Activated CD4-positive, alpha-beta T cell treated with anti-CD3 and anti-CD28 coated beads, Interleukin-2, Interleukin-6, amounts not matched to agents 100 ng/mL and 50 ng/mL, durations not matched to agents 16 hours and 8 hours (primary cell): Measurements from ENCODE around the gene NAV3.
A peak's percentile ranks its signal among the peaks of the same experiment; 100 is the strongest.

Experiments used
- DNase-seq: peaks from one replicate; pipeline ENCODE4 v3.0.0-alpha.2; 2020

NAV3 gene

GRCh38 chr12:78143717-78144116 is 313.0 kb downstream of the NAV3 start:
- no peak for DNase-seq

- no peak for DNase-seq
These were observed 314.7 kb downstream of the NAV3 start for GRCh38 chr12:78145398-78145797.

- DNase-seq: peak; percentile 19
These were observed 315.7 kb downstream of the NAV3 start for GRCh38 chr12:78146365-78146772.

- no peak for DNase-seq
These were observed 318.8 kb downstream of the NAV3 start for GRCh38 chr12:78149459-78149858.

GRCh38 chr12:78155546-78155945 is 324.9 kb downstream of the NAV3 start:
- no peak for DNase-seq

GRCh38 chr12:78156751-78157150 is 326.1 kb downstream of the NAV3 start:
- DNase-seq: no peak

GRCh38 chr12:78157199-78157598 is 326.5 kb downstream of the NAV3 start:
- DNase-seq: no peak

- DNase-seq: no peak
These were observed 333.5 kb downstream of the NAV3 start for GRCh38 chr12:78164154-78164553.

- DNase-seq: no peak
These were observed 336.8 kb downstream of the NAV3 start for GRCh38 chr12:78167510-78167909.

GRCh38 chr12:78171061-78171460 is 340.4 kb downstream of the NAV3 start:
- DNase-seq: no peak

GRCh38 chr12:78176643-78177042 is 345.9 kb downstream of the NAV3 start:
- DNase-seq: no peak

- DNase-seq: no peak
These were observed 346.6 kb downstream of the NAV3 start for GRCh38 chr12:78177298-78177697.

GRCh38 chr12:78179346-78179745 is 348.7 kb downstream of the NAV3 start:
- no peak for DNase-seq

- no peak for DNase-seq
These were observed 351.0 kb downstream of the NAV3 start for GRCh38 chr12:78181544-78182162.

GRCh38 chr12:78183824-78184223 is 353.1 kb downstream of the NAV3 start:
- DNase-seq: no peak

GRCh38 chr12:78185109-78185508 is 354.4 kb downstream of the NAV3 start:
- DNase-seq: no peak

- no peak for DNase-seq
These were observed 355.0 kb downstream of the NAV3 start for GRCh38 chr12:78185651-78186050.

- DNase-seq: no peak
These were observed 356.0 kb downstream of the NAV3 start for GRCh38 chr12:78186670-78187069.

GRCh38 chr12:78187741-78188140 is 357.0 kb downstream of the NAV3 start:
- DNase-seq: no peak

GRCh38 chr12:78189656-78190055 is 359.0 kb downstream of the NAV3 start:
- no peak for DNase-seq

- DNase-seq: no peak
These were observed 360.9 kb downstream of the NAV3 start for GRCh38 chr12:78191611-78192010.

GRCh38 chr12:78192979-78193378 is 362.3 kb downstream of the NAV3 start:
- DNase-seq: no peak

- no peak for DNase-seq
These were observed 363.8 kb downstream of the NAV3 start for GRCh38 chr12:78194448-78194847.

- no peak for DNase-seq
These were observed 368.2 kb downstream of the NAV3 start for GRCh38 chr12:78198896-78199295.

- no peak for DNase-seq
These were observed 369.2 kb downstream of the NAV3 start for GRCh38 chr12:78199926-78200325.

GRCh38 chr12:78204926-78205325 is 374.2 kb downstream of the NAV3 start:
- no peak for DNase-seq
